Activated T-helper 9 cell treated with anti-CD3 and anti-CD28 coated beads, Interleukin-2, amount 50 U/mL, for 16 hours (primary cell): ENCODE data around the gene PATE4.
"Not testable (repeated sequence)": the region's sequence is repeated elsewhere in the genome, so short reads cannot be mapped to it uniquely, and the experiment has no call there.

Experiments
- DNase-seq: peaks from one replicate; pipeline ENCODE4 v3.0.0-alpha.2; 2020; ENCODE audit warnings: low read depth

The PATE4 gene

DNA sequence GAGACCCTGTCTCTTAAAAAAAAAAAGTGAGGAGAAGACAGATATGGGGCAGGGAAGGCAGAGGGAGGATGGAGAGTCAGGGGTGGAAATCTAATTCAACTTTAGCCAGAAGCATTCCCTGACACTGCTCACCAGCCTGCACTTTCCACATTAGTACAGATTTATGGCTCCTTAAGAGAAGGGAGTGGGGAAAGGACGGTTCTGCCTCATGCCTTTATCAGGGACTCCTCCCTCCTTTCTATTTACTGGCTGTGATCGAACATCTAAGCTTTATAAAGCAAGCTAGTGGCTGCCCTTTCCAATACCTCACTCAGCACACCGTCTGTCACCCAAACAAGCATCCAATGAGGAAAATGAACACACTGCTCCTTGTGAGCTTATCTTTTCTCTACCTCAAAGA, at the start of gene PATE4:
Gene PATE4 (plus strand): TSS at position 301 of the 400 bp plus-strand sequence. CDS start 44 bp downstream, at position 345.
- no peak for DNase-seq

DNA sequence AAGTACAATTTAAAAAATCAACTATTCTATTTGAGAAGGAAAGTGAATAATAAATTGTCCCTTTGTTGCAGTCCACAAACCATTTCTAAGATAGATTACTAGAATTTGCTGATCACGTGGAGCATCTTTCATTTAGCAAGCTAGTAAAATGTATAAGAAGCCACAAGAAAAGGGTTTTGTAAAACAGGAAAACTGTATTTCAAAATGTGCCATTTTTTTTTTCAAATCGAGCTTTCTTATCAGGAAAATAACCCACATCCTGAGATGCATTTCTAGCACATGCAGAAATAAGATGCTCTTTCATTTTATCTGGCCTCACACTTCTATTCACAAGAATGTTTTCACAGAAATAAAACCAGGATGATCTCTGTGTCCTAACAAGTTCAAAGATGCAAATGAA, 48.4 kb upstream of the PATE4 start:
- no peak for DNase-seq

- DNase-seq: no peak
Measured at GRCh38 chr11:125787827-125788226, 45.3 kb upstream of the PATE4 start, which contains the start of gene PATE3. Gene PATE3, plus strand, starts transcription at chr11:125788127. Its CDS starts 25 bp downstream, at chr11:125788152.

DNA sequence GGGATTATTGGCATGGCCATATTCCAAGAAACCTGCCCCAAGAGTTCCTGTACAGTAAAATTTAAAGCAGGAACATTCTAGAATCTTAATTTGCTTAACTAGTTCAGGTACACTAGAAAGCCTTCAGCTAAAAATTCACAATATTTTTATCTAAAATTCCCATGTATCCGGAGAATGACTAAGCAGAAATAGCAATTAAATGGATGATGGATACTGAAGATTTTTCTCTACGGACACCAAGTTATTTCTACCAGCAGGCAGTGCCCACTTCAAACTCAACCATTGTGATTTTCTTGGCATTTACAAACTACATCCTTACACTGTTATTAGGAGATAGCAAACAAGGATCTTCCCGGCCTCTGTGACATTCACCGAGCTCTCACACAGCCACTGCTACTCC, 42.3 kb upstream of the PATE4 start:
- no peak for DNase-seq

GRCh38 chr11:125797641-125798040, 35.5 kb upstream of the PATE4 start:
- DNase-seq: no peak

- no peak for DNase-seq
Measured at GRCh38 chr11:125799808-125800207, 33.3 kb upstream of the PATE4 start.

DNA sequence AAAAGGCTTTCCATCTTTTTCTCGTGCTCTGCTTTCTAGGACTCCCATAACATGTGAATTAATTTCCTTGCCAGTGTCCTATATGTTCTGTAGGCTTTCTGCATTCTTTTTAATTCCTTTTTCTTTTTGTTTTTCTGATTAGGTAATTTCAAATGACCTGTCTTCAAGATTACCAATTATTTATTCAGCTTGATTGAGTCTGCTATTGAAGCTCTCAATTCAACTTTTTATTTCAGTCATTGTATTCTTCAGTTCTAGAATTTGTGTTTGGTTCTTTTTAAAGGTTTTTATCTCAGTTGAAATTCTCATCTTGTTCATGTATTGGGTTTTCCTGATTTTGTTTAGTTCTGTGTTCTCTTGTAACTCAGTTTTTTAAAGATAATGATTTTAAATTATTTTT, 30.7 kb upstream of the PATE4 start:
- DNase-seq: no peak

- no peak for DNase-seq
Measured at GRCh38 chr11:125807909-125808308, 25.2 kb upstream of the PATE4 start.

GRCh38 chr11:125835748-125836147, 2.6 kb downstream of the PATE4 start:
- no peak for DNase-seq

DNA sequence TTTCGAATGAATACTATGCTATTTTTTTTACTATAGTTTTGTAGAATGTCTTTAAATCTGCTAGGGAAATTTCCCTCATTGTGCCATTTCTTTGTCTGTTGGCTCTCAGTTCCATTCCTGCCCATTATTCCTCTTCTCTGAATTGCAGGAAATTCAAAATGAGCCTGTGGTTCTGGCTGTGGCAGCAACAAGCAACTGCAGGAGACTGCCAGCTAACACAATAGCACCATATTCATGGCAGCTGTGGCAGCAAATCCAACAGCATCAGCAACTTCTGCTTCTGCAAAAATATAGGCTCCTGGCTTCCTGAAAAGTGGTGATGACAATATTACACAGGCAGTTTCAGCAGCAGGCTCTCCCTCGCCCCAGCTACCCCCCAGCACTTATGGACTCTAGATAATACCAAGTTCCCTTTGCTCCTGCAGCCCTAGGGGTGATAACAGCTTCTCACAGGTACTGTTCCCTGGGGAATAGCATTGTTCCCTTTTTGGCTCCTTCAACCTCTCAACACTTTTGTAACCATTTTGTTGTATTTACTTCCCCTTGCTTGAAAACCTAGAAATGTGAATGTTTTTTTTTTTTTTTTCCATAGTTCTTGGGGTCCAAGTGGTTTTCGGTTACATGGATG, 9.3 kb downstream of the PATE4 start:
- no peak for DNase-seq

- DNase-seq: no peak
Measured at GRCh38 chr11:125846188-125846587, 13.1 kb downstream of the PATE4 start.

GRCh38 chr11:125857670-125858069, 24.6 kb downstream of the PATE4 start:
- not testable (repeated sequence) for DNase-seq

- DNase-seq: not testable (repeated sequence)
Measured at GRCh38 chr11:125862786-125863185, 29.7 kb downstream of the PATE4 start.

GRCh38 chr11:125865354-125865753, 32.2 kb downstream of the PATE4 start:
- not testable (repeated sequence) for DNase-seq

DNA sequence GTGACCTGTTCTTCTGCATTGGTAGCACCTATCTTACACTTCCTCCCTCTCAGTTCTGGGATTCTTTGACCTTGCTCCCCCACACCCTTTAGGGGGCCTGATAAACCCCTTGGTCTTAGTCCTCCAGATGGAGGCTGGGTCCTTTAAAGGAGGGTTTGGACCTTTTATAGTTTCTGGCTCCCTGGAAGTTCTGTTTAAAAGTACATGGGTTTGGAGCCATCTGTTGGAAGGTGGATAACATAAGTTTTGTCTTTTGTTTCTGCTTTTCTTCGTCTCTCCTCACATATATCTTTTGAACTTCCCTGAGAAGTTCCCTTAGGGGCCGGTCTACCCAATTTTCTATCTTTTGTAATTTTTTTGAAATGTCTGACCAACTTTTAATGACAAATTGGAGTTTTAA, 36.4 kb downstream of the PATE4 start:
- DNase-seq: no peak

- DNase-seq: no peak
Measured at GRCh38 chr11:125871391-125872137, 38.4 kb downstream of the PATE4 start.

GRCh38 chr11:125872138-125872491, 39.0 kb downstream of the PATE4 start:
- DNase-seq: no peak

DNA sequence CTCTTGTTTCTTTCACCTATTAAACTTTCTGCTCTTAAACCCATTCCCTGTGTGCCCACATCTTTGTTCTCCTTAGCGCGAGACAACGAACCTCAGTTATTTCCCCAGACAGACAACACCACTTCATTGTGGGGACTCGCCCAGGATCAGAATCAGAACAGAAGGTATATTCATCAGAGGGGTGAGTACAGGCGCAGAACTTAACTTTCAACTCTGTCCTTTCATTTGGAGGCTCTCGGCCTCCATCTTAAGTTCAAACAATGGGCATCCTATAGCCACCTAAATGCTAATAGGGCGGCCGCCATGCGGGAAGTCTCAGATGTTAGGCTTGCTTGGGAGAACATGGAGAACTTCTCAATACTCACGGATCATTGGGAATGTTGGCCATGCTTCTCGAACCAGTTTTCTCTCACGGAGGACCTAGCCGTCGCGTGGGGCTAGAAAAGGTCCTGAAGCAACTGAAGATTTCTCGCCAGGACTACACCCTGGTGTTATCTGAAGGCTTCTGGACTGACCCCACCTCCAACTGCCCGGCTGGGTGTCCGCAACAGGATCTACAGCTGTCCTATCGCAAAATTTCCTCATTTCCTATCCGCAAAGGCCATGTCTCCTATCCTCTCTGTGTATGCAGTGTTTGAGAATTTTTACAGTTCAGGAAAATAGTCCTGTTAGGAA, 40.9 kb downstream of the PATE4 start:
- DNase-seq: no peak

GRCh38 chr11:125874556-125875124, 41.5 kb downstream of the PATE4 start:
- DNase-seq: no peak

DNA sequence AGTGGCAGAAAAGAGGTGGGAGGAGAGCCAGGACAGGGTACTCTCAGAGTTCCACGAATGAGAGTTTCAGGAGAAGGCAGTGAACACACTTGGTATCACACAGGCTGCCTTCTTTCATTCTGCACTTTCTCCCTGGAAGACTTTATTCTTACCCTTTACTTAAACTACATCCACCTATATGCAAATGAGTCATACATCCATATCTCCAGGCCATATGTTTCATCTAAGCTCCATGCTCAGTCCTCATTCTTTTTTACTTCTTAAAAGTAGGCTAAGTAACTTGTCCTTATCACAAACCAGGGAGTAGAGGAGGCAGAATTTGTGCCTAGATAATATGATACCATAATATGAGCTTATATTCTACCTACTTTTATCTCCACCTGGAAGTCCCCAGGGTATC, 48.2 kb downstream of the PATE4 start:
- no peak for DNase-seq

DNA sequence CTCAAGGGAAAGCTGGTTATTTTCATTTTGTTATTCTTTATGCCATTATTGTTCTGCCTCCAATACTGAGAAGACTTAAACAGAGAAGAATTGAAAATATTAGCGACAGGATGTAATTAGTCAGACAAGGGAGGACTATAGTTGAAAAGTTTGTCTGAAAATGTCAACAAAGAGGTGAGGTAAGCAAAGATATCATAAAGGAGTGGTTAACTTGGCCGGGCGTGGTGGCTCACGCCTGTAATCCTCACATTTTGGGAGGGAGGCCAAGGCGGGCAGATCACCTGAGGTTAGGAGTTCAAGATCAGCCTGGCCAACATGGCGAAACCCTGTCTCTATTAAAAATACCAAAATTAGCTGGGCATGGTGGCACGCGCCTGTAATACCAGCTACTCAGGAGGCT, 50.3 kb downstream of the PATE4 start:
- no peak for DNase-seq

GRCh38 chr11:125886997-125887372, 53.9 kb downstream of the PATE4 start:
- no peak for DNase-seq
